ENCODE measurements around the gene OSBPL9. TPM values are rescaled to one million over a fixed set of nuclear protein-coding genes. Genes with fewer than 3 reads are reported as not detected.

Gene OSBPL9
- total and polyA plus RNA-seq, 9 of the 15 experiments (the other 6 are each of a cell fraction or from before 2014, with no cell fraction given): 43.9 to 217 (median 170) TPM

DNA sequence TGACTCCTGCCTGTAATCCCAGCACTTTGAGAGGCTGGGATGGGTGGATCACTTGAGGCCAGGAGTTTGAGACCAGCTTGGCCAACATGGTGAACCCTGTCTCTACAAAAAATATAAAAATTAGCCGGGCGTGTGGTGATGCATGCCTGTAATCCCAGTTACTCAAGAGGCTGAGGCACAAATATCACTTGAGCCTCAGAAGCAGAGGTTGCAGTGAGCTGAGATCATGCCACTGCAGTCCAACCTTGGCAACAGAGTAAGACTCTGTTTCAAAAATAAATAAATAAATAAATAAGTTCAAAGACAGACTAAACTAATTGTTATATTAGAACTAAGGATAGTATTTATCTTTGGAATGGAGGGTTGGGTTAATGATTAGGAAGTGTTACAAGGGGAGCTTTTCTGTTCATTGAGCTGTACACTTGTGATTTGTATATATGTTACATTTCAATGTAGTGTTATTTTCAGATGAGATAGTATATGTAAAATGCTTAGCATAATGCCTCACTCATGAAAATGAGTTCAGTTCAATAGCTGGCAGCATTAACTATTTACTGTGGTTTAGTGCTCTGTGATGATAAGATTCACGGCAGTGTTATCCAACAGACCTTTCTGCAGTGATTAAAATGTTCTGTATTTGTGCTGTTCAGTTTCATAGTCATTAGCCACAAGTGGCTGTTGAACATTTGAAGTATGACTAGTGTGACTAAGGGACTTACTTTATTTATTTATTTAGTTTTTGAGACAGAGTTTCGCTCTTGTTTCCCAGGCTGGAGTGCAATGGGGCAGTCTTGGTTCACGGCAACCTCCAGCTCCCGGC is 47.7 kb downstream of the OSBPL9 start:
- no peaks in the 10 kb centered on the region for H3K9me1 ChIP-seq (ENCODE audit: control insufficient read depth, insufficient read depth, low read length)
- in situ Hi-C loops (cut with MboI) (no loop called here), intact Hi-C loops (cut with micrococcal nuclease) (no loop called here)
- ChIA-PET CTCF (ENCODE audit: low intra/inter-chr PET ratio) (no interaction called here), POLR2A (interaction anchor here (1.1 to 1.5 kb wide), 2 partner anchors 13 to 36 kb away, joined by 3 to 4 read pairs; no protein-coding TSS in a partner anchor)
- BruUV-seq (replicated peaks): no TSS peak
- DNase-seq (ENCODE audit: extremely low read depth in 1 of 4, low spot score in 3 of 4): peak in 1 of 4 experiments; percentile 44
- 56% methylated on average over 6 of the region's 6 CpGs for WGBS (ENCODE audit: insufficient coverage, low coverage, missing lambda C conversion rate)
- peaks cover 12% of the 10 kb centered on the region; the same call in 1 of the 3 replicates for H3K79me2 ChIP-seq (ENCODE audit: control insufficient read depth, insufficient read depth, low read length)
- H3K9me3 ChIP-seq (replicated peaks; ENCODE audit: control insufficient read depth, insufficient read depth, low read depth, low read length): no peaks in the 10 kb centered on the region
- no peak overlapping the region for H3K4me3 ChIP-seq
- no peak overlapping the region for H3K9ac ChIP-seq (ENCODE audit: insufficient read depth in 1 of 2, low read depth in 2 of 2, low read length in 2 of 2)
- no peak overlapping the region for H3K27ac ChIP-seq (ENCODE audit: extremely low read depth, low read depth, low read length)
- H4K20me1 ChIP-seq (replicated peaks; ENCODE audit: control insufficient read depth, insufficient read depth, low read length): peaks cover 11% of the 10 kb centered on the region
- no peak overlapping the region for H2AFZ ChIP-seq (ENCODE audit: low read depth, low read length)
- peaks cover 6 to 31% of the 10 kb centered on the region in 2 experiments; a peak in 4 of 5 replicates for H3K4me1 ChIP-seq (replicated peaks in 1 of 2; ENCODE audit: control insufficient read depth in 2 of 2, insufficient read depth in 2 of 2, low read length in 2 of 2)
- no peaks in the 10 kb centered on the region for H3K27me3 ChIP-seq (ENCODE audit: control insufficient read depth in 2 of 2, insufficient read depth in 2 of 2, low read length in 2 of 2)
- H3K4me2 ChIP-seq (ENCODE audit: insufficient read depth, low read length): no peak overlapping the region
- no peak for FAIRE-seq
- H3K36me3 ChIP-seq (ENCODE audit: control insufficient read depth, insufficient read depth, low read length): no peaks in the 10 kb centered on the region; the same call in 2 of the 3 replicates
- peak; percentile 56 for ATAC-seq
- TF ChIP-seq POLR2AphosphoS5 (IDR thresholded peaks at IDR 0.05; ENCODE audit: control insufficient read depth, insufficient read depth, low read depth, low read length) (peak; percentile 61; the same call in 1 of the 2 replicates), FOSL1 (tag; conservative IDR thresholded peaks at IDR 0.05) (peak; percentile 86), HNRNPL (IDR thresholded peaks at IDR 0.05; ENCODE audit: low read depth, low read length) (no peak), SMARCA4 (IDR thresholded peaks at IDR 0.05) (peak; percentile 67), CHD4 (IDR thresholded peaks at IDR 0.05; ENCODE audit: insufficient read depth, insufficient replicate concordance, low read depth, low read length, poor library complexity, severe bottlenecking) (no peak), EWSR1 (IDR thresholded peaks at IDR 0.05; ENCODE audit: borderline replicate concordance, low read depth, partially characterized antibody) (no peak), MTA2 (IDR thresholded peaks at IDR 0.05; ENCODE audit: low read depth) (0 out of 2 replicates have a peak, but pooled peaks have one; percentile 51), HDAC1 (IDR thresholded peaks at IDR 0.05) (peak in 1 of 2 experiments; percentile 66; a peak in 2 of 4 replicates), NFE2 (IDR thresholded peaks at IDR 0.05; ENCODE audit: low read depth) (peak; percentile 75; the same call in 1 of the 2 replicates), STAT5A (IDR thresholded peaks at IDR 0.05; ENCODE audit: borderline replicate concordance, low read length) (peak; percentile 54; the same call in 1 of the 2 replicates), MAFG (tag; conservative IDR thresholded peaks at IDR 0.05) (peak; percentile 66), CREB1 (IDR thresholded peaks at IDR 0.05) (no peak), CREB1 (CRISPR knock-in tag; IDR thresholded peaks at IDR 0.05) (no peak)
- TF ChIP-seq, protein P1, sequence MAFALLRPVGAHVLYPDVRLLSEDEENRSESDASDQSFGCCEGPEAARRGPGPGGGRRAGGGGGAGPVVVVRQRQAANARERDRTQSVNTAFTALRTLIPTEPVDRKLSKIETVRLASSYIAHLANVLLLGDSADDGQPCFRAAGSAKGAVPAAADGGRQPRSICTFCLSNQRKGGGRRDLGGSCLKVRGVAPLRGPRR (CRISPR knock-in tag; IDR thresholded peaks at IDR 0.05): no peak
- TF ChIP-seq, protein P2, sequence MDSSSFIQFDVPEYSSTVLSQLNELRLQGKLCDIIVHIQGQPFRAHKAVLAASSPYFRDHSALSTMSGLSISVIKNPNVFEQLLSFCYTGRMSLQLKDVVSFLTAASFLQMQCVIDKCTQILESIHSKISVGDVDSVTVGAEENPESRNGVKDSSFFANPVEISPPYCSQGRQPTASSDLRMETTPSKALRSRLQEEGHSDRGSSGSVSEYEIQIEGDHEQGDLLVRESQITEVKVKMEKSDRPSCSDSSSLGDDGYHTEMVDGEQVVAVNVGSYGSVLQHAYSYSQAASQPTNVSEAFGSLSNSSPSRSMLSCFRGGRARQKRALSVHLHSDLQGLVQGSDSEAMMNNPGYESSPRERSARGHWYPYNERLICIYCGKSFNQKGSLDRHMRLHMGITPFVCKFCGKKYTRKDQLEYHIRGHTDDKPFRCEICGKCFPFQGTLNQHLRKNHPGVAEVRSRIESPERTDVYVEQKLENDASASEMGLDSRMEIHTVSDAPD (CRISPR knock-in tag; IDR thresholded peaks at IDR 0.05): no peak
- TF ChIP-seq, protein P3, sequence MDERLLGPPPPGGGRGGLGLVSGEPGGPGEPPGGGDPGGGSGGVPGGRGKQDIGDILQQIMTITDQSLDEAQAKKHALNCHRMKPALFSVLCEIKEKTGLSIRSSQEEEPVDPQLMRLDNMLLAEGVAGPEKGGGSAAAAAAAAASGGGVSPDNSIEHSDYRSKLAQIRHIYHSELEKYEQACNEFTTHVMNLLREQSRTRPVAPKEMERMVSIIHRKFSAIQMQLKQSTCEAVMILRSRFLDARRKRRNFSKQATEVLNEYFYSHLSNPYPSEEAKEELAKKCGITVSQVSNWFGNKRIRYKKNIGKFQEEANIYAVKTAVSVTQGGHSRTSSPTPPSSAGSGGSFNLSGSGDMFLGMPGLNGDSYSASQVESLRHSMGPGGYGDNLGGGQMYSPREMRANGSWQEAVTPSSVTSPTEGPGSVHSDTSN (CRISPR knock-in tag; IDR thresholded peaks at IDR 0.05; ENCODE audit: low read depth): no peak
- TF ChIP-seq, protein P3 (tag; conservative IDR thresholded peaks at IDR 0.05; ENCODE audit: low read depth): peak; percentile 67; the same call in 1 of the 2 replicates
